ENCODE measurements around the gene GHITM.
"Not testable (repeated sequence)": the region's sequence is repeated elsewhere in the genome, so short reads cannot be mapped to it uniquely, and the experiment has no call there.

GHITM gene

GRCh38 chr10:84139126-84140035, at the start of gene GHITM:
TSS of gene GHITM (plus strand) at chr10:84139509. CDS start at chr10:84141501, 1,992 bp downstream.
- DNase-seq (ENCODE audit: low read depth) = peak; percentile 88

- no peak for DNase-seq (ENCODE audit: low read depth)
These were observed 43.4 kb upstream of the GHITM start for GRCh38 chr10:84095811-84096497.

GRCh38 chr10:84097787-84098353, 41.4 kb upstream of the GHITM start:
- DNase-seq (ENCODE audit: low read depth) = no peak

- DNase-seq (ENCODE audit: low read depth) = no peak
These were observed 40.6 kb upstream of the GHITM start for GRCh38 chr10:84098667-84099066.

- DNase-seq (ENCODE audit: low read depth) = no peak
These were observed 38.3 kb upstream of the GHITM start for GRCh38 chr10:84101042-84101441.

- no peak for DNase-seq (ENCODE audit: low read depth)
These were observed 30.5 kb upstream of the GHITM start for GRCh38 chr10:84108797-84109196.

- DNase-seq (ENCODE audit: low read depth) = not testable (repeated sequence)
These were observed 29.5 kb upstream of the GHITM start for GRCh38 chr10:84109772-84110171.

- not testable (repeated sequence) for DNase-seq (ENCODE audit: low read depth)
These were observed 25.8 kb upstream of the GHITM start for GRCh38 chr10:84113468-84113867.

- no peak for DNase-seq (ENCODE audit: low read depth)
These were observed 25.1 kb upstream of the GHITM start for GRCh38 chr10:84114088-84114667.

- DNase-seq (ENCODE audit: low read depth) = not testable (repeated sequence)
These were observed 22.1 kb upstream of the GHITM start for GRCh38 chr10:84117204-84117603.

GRCh38 chr10:84117686-84118394, 21.5 kb upstream of the GHITM start:
- DNase-seq (ENCODE audit: low read depth) = no peak

- DNase-seq (ENCODE audit: low read depth) = no peak
These were observed 20.8 kb upstream of the GHITM start for GRCh38 chr10:84118395-84119006.

GRCh38 chr10:84123362-84123761, 15.9 kb upstream of the GHITM start:
- DNase-seq (ENCODE audit: low read depth) = no peak

GRCh38 chr10:84125910-84126784, 13.2 kb upstream of the GHITM start:
- DNase-seq (ENCODE audit: low read depth) = not testable (repeated sequence)

GRCh38 chr10:84126785-84127167, 12.5 kb upstream of the GHITM start:
- no peak for DNase-seq (ENCODE audit: low read depth)

GRCh38 chr10:84135836-84136235, 3.5 kb upstream of the GHITM start:
- DNase-seq (ENCODE audit: low read depth) = no peak

- DNase-seq (ENCODE audit: low read depth) = no peak
These were observed 1.5 kb upstream of the GHITM start for GRCh38 chr10:84137811-84138210.

- DNase-seq (ENCODE audit: low read depth) = peak; percentile 3
These were observed 707 bp upstream of the GHITM start for GRCh38 chr10:84138478-84139125.

GRCh38 chr10:84140036-84140379, 699 bp downstream of the GHITM start:
- DNase-seq (ENCODE audit: low read depth) = peak; percentile 3

- no peak for DNase-seq (ENCODE audit: low read depth)
These were observed 8.0 kb downstream of the GHITM start for GRCh38 chr10:84147347-84147746.

Data from GM04503 (cell line).